Sigmoid colon (tissue), 7 donors: ENCODE measurements around the gene WBP1L. TPM values are rescaled to one million over a fixed set of nuclear protein-coding genes. Genes with fewer than 3 reads are reported as not detected.
"Not testable (repeated sequence)": the region's sequence is repeated elsewhere in the genome, so short reads cannot be mapped to it uniquely, and the experiment has no call there.

Experiments used
- DNase-seq: peaks from one replicate; pipeline ENCODE4 v3.0.0-alpha.2; 2019
- H3K27ac ChIP-seq, 4 donors: fragments of 200-600 bp; sonication (generic); one replicate each; pipeline ENCODE4 v1.5.1; 2016 to 2019; ENCODE audit warnings: mild to moderate bottlenecking in 1 of 4
- H3K27me3 ChIP-seq, 3 donors: fragments of 200-600 bp; sonication (generic); one replicate each; pipeline ENCODE4 v1.5.1; 2019; ENCODE audit warnings: mild to moderate bottlenecking in 1 of 3
- H3K36me3 ChIP-seq, 4 donors: fragments of 200-600 bp; sonication (generic); one replicate each; pipeline ENCODE4 v1.5.1; 2016 to 2019
- H3K4me1 ChIP-seq, 4 donors: fragments of 200-600 bp; sonication (generic); one replicate each; pipeline ENCODE4 v1.5.1; 2017 to 2019
- H3K4me3 ChIP-seq, 4 donors: fragments of 200-600 bp; sonication (generic); one replicate each; pipeline ENCODE4 v1.5.1; 2017 to 2019; ENCODE audit warnings: mild to moderate bottlenecking in 2 of 4, moderate library complexity in 1 of 4
- H3K9me3 ChIP-seq, 4 donors: fragments of 200-600 bp in 3 of 4; sonication (generic) in 3 of 4; one replicate each; pipeline versions ENCODE4 v1.5.1 to v1.6.1; 2013 to 2019
- CTCF ChIP-seq, 4 experiments: fragments of 450-650 bp in 3 of 4; fragments of 200-600 bp in 1 of 4; IDR thresholded peaks; one replicate each; pipeline ENCODE4 v1.5.1; 2016 to 2019; ENCODE audit warnings: antibody characterized with exemption in 4 of 4, mild to moderate bottlenecking in 3 of 4, moderate library complexity in 2 of 4
- EP300 ChIP-seq, 4 donors: sonication (generic); formaldehyde crosslinking; IDR thresholded peaks; one replicate each; pipeline ENCODE4 v1.6.1; 2017; ENCODE audit warnings: antibody characterized with exemption in 4 of 4
- POLR2A ChIP-seq, 2 donors: fragments of 450-650 bp; IDR thresholded peaks; one replicate each; pipeline ENCODE4 v1.6.1; 2016; ENCODE audit warnings: antibody characterized with exemption in 2 of 2, mild to moderate bottlenecking in 2 of 2, moderate library complexity in 2 of 2
- POLR2AphosphoS5 ChIP-seq, 4 donors: sonication (generic); formaldehyde crosslinking; IDR thresholded peaks; one replicate each; pipeline ENCODE4 v1.6.1; 2017; ENCODE audit warnings: antibody characterized with exemption in 4 of 4
- WGBS, 2 donors: extraction: QIAGEN DNeasy Blood & Tissue Kit; methylation state at CpG; one replicate each; pipeline ENCODE4 v1.1.7; 2013; 5-methylcytosine and 5-hydroxymethylcytosine counted together
- intact Hi-C: fragments of 100-400 bp; cut with DNase I; formaldehyde crosslinking; loops from one replicate; pipeline ENCODE4 v1.15.1; 2023
- polyA plus RNA-seq, 3 donors: library from polyadenylated mRNA; stranded (reverse); fragments of 200-250 nt; gene quantifications; one replicate each; pipeline ENCODE4 v1.2.3, GENCODE V29; 2013
- total RNA-seq, 4 donors: library from RNA; depleted of rRNA; stranded (reverse); fragments of >200 nt; gene quantifications; one replicate each; pipeline ENCODE4 v1.1.0, GENCODE V29; 2016
- donor health status: healthy with polysubstance abuse.
- donor health status: Bipolar disorder and iron deficiency.
- donor health status: healthy.

Gene WBP1L
- total and polyA plus RNA-seq, 7 donors = 22.9 to 148 (median 83.8) TPM

- no peak for DNase-seq
- Histone ChIP-seq H3K36me3 (no peaks in the 10 kb centered on the region), H3K4me3 (no peak overlapping the region), H3K27me3 (no peaks in the 10 kb centered on the region), H3K4me1 (peaks cover 0 to 8% (median 5%) of the 10 kb centered on the region in 4 donors), H3K27ac (no peak overlapping the region), H3K9me3 (no peaks in the 10 kb centered on the region)
- TF ChIP-seq EP300 (IDR thresholded peaks at IDR 0.05) = no peak
- TF ChIP-seq CTCF (IDR thresholded peaks at IDR 0.05) = no peak
- TF ChIP-seq POLR2A (IDR thresholded peaks at IDR 0.05) = no peak
- no peak for TF ChIP-seq POLR2AphosphoS5 (IDR thresholded peaks at IDR 0.05)
- intact Hi-C loops = no loop called here
- WGBS, 2 donors = 87 to 88% methylated on average over 9 of the region's 9 CpGs
Observed at GRCh38 chr10:102850025-102850518, 106.3 kb downstream of the WBP1L start.

GRCh38 chr10:102853237-102853636, 109.5 kb downstream of the WBP1L start:
- H3K36me3 ChIP-seq, intact Hi-C loops, DNase-seq, H3K27me3 ChIP-seq, H3K9me3 ChIP-seq, H3K4me3 ChIP-seq, H3K27ac ChIP-seq: not testable (repeated sequence)
- H3K4me1 ChIP-seq = peaks cover 0 to 19% (median 17%) of the 10 kb centered on the region in 4 donors
- WGBS, 2 donors = 84 to 94% methylated on average over 7 of the region's 7 CpGs

GRCh38 chr10:102855731-102856436, 112.1 kb downstream of the WBP1L start:
- H3K27ac ChIP-seq, H3K4me3 ChIP-seq, intact Hi-C loops, H3K9me3 ChIP-seq, DNase-seq, H3K27me3 ChIP-seq: not testable (repeated sequence)
- WGBS, 2 donors = 82% methylated on average over 11 of the region's 11 CpGs
- Histone ChIP-seq H3K36me3 (peaks cover 0 to 11% (median 2%) of the 10 kb centered on the region in 4 donors), H3K4me1 (peaks cover 0 to 19% (median 17%) of the 10 kb centered on the region in 4 donors)

GRCh38 chr10:102856758-102857424, 113.1 kb downstream of the WBP1L start:
- no peaks in the 10 kb centered on the region for H3K9me3 ChIP-seq
- no peak overlapping the region for H3K27ac ChIP-seq
- H3K36me3 ChIP-seq = peaks cover 0 to 20% (median 2%) of the 10 kb centered on the region in 4 donors
- intact Hi-C loops = no loop called here
- no peak overlapping the region for H3K4me3 ChIP-seq
- H3K27me3 ChIP-seq = no peaks in the 10 kb centered on the region
- peaks cover 0 to 19% (median 17%) of the 10 kb centered on the region in 4 donors for H3K4me1 ChIP-seq
- TF ChIP-seq POLR2A (IDR thresholded peaks at IDR 0.05) = no peak
- no peak for TF ChIP-seq POLR2AphosphoS5 (IDR thresholded peaks at IDR 0.05)
- no peak for TF ChIP-seq CTCF (IDR thresholded peaks at IDR 0.05)
- no peak for TF ChIP-seq EP300 (IDR thresholded peaks at IDR 0.05)
- no peak for DNase-seq
- 88 to 90% methylated on average over 3 of the region's 3 CpGs for WGBS, 2 donors

GRCh38 chr10:102859911-102860310, 116.2 kb downstream of the WBP1L start:
- no peaks in the 10 kb centered on the region for H3K9me3 ChIP-seq
- TF ChIP-seq POLR2A (IDR thresholded peaks at IDR 0.05) = no peak
- TF ChIP-seq EP300 (IDR thresholded peaks at IDR 0.05) = no peak
- TF ChIP-seq POLR2AphosphoS5 (IDR thresholded peaks at IDR 0.05) = no peak
- no peak for TF ChIP-seq CTCF (IDR thresholded peaks at IDR 0.05)
- no peak for DNase-seq
- H3K36me3 ChIP-seq = peaks cover 0 to 43% (median 11%) of the 10 kb centered on the region in 4 donors
- H3K27me3 ChIP-seq = no peaks in the 10 kb centered on the region
- no peak overlapping the region for H3K4me3 ChIP-seq
- H3K27ac ChIP-seq = no peak overlapping the region
- H3K4me1 ChIP-seq = peaks cover 0 to 16% (median 12%) of the 10 kb centered on the region in 4 donors
- WGBS, 2 donors = 94 to 97% methylated on average over 2 of the region's 2 CpGs
- intact Hi-C loops = no loop called here
